ENCODE results near the gene VCL. TPM values are rescaled to one million over a fixed set of nuclear protein-coding genes. Genes with fewer than 3 reads are reported as not detected.
"Not testable (repeated sequence)": the region's sequence is repeated elsewhere in the genome, so short reads cannot be mapped to it uniquely, and the experiment has no call there.

Gene VCL
- total RNA-seq, 4 donors from 2014 or later = 71.9 to 151 (median 112) TPM

DNA sequence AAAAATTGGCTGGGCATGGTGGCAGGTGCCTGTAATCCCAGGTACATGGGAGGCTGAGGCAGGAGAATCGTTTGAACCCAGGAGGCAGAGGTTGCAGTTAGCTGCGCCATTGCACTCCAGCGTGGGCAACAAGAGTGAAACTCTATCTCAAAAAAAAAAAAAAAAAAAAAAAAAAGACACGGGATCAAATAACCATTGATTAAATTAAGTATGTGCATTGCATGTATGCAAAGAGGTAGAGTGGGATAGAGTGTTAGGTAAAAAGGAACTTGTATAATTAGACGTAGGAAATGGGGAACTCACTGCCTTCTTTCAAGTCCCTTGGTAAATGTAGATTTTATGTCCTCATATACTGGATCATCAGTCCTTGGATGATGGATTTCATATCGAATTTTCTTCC lies 13.1 kb downstream of the VCL start:
- H3K9me3 ChIP-seq = no peaks in the 10 kb centered on the region
- TF ChIP-seq POLR2A (IDR thresholded peaks at IDR 0.05) = no peak
- TF ChIP-seq, protein P1, sequence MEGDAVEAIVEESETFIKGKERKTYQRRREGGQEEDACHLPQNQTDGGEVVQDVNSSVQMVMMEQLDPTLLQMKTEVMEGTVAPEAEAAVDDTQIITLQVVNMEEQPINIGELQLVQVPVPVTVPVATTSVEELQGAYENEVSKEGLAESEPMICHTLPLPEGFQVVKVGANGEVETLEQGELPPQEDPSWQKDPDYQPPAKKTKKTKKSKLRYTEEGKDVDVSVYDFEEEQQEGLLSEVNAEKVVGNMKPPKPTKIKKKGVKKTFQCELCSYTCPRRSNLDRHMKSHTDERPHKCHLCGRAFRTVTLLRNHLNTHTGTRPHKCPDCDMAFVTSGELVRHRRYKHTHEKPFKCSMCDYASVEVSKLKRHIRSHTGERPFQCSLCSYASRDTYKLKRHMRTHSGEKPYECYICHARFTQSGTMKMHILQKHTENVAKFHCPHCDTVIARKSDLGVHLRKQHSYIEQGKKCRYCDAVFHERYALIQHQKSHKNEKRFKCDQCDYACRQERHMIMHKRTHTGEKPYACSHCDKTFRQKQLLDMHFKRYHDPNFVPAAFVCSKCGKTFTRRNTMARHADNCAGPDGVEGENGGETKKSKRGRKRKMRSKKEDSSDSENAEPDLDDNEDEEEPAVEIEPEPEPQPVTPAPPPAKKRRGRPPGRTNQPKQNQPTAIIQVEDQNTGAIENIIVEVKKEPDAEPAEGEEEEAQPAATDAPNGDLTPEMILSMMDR (IDR thresholded peaks at IDR 0.05) = no peak
- intact Hi-C loops (cut with DNase I) = no loop called here
- WGBS, 2 donors = 91% methylated on average over 6 of the region's 6 CpGs
- no peaks in the 10 kb centered on the region for H3K36me3 ChIP-seq
- H3K4me3 ChIP-seq (replicated peaks in 1 of 3) = no peak overlapping the region
- no peak for DNase-seq
- H3K4me1 ChIP-seq = peaks cover 25 to 27% of the 10 kb centered on the region in 2 donors
- H3K27me3 ChIP-seq = no peaks in the 10 kb centered on the region
- peak overlapping the region; percentile 31 to 59 (median 57) for H3K27ac ChIP-seq

DNA sequence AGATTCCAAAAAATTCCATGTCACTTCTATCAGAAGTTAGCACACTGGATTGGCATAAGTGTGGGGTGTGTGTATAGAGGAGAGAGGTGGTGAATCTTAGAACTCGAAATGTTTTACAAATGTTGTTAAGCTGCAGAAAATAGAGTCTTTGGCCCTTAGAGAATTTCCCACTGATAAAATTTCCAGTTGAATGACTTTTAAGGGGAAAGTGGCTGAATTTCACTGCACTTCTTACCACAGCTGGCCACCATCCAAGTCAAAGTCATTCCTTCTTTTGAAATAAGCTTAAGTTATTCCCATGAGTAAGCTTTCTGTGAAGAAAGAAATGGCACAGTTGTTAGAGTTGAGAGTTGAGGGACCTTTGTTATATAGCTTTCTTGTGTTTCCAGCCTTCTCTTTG lies 13.9 kb downstream of the VCL start:
- no peaks in the 10 kb centered on the region for H3K36me3 ChIP-seq
- no peaks in the 10 kb centered on the region for H3K27me3 ChIP-seq
- peak; percentile 72 to 74 for DNase-seq
- TF ChIP-seq, protein P1 (IDR thresholded peaks at IDR 0.05) = no peak
- no peak for TF ChIP-seq POLR2A (IDR thresholded peaks at IDR 0.05)
- intact Hi-C loops (cut with DNase I) = no loop called here
- H3K27ac ChIP-seq = peak overlapping the region; percentile 31 to 59 (median 57)
- WGBS, 2 donors = 16 to 17% methylated on average over 1 of the region's 1 CpG
- no peak overlapping the region for H3K4me3 ChIP-seq (replicated peaks in 1 of 3)
- H3K9me3 ChIP-seq = no peaks in the 10 kb centered on the region
- peaks cover 25 to 27% of the 10 kb centered on the region in 2 donors for H3K4me1 ChIP-seq

GRCh38 chr10:74012480-74012879 lies 14.6 kb downstream of the VCL start:
- 80% methylated on average over 2 of the region's 2 CpGs for WGBS, 2 donors
- DNase-seq = no peak
- no peak for TF ChIP-seq POLR2A (IDR thresholded peaks at IDR 0.05)
- TF ChIP-seq, protein P1 (IDR thresholded peaks at IDR 0.05) = no peak

DNA sequence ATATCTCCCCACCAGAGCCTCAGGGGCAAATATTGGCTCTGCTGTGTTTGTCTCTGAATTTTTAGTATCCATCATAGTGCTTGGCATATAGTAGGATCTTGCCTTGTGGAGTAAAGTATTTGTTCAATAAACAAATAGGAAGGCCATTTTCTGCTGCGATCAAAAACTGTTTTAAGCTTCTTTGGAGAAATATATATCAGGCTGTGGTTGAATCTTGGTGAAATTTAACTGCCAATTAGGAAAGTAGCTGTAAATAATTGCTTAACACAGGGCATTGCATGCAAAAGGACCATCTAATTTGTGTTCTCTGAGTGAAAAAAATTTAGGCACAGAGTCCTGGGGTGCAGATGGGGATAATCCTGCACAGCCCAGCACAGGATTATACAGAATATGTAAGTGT lies 15.1 kb downstream of the VCL start:
- Histone ChIP-seq H3K9me3 (no peaks in the 10 kb centered on the region), H3K27me3 (no peaks in the 10 kb centered on the region), H3K4me1 (peaks cover 25 to 27% of the 10 kb centered on the region in 2 donors), H3K4me3 (replicated peaks in 1 of 3) (no peak overlapping the region), H3K27ac (no peak overlapping the region), H3K36me3 (no peaks in the 10 kb centered on the region)
- no peak for DNase-seq
- intact Hi-C loops (cut with DNase I) = no loop called here
- TF ChIP-seq POLR2A (IDR thresholded peaks at IDR 0.05) = no peak
- TF ChIP-seq, protein P1 (IDR thresholded peaks at IDR 0.05) = no peak
- WGBS, 2 donors = 94 to 95% methylated on average over 1 of the region's 1 CpG

More at GRCh38 chr10:74012480-74012879, 14.6 kb downstream of the VCL start:
- peaks cover 25 to 27% of the 10 kb centered on the region in 2 donors for H3K4me1 ChIP-seq
- intact Hi-C loops (cut with DNase I) = no loop called here
- peak overlapping the region; percentile 4 to 57 (median 17) for H3K27ac ChIP-seq
- no peak overlapping the region for H3K4me3 ChIP-seq (replicated peaks in 1 of 3)
- H3K27me3 ChIP-seq = no peaks in the 10 kb centered on the region
- H3K9me3 ChIP-seq = no peaks in the 10 kb centered on the region
- no peaks in the 10 kb centered on the region for H3K36me3 ChIP-seq

GRCh38 chr10:74014574-74014973 lies 16.7 kb downstream of the VCL start:
- H3K27me3 ChIP-seq; intact Hi-C loops (cut with DNase I); H3K36me3 ChIP-seq; DNase-seq; H3K27ac ChIP-seq; H3K9me3 ChIP-seq; H3K4me3 ChIP-seq (replicated peaks in 1 of 3): not testable (repeated sequence)
- 89 to 91% methylated on average over 3 of the region's 3 CpGs for WGBS, 2 donors
- peaks cover 23 to 27% of the 10 kb centered on the region in 2 donors for H3K4me1 ChIP-seq

DNA sequence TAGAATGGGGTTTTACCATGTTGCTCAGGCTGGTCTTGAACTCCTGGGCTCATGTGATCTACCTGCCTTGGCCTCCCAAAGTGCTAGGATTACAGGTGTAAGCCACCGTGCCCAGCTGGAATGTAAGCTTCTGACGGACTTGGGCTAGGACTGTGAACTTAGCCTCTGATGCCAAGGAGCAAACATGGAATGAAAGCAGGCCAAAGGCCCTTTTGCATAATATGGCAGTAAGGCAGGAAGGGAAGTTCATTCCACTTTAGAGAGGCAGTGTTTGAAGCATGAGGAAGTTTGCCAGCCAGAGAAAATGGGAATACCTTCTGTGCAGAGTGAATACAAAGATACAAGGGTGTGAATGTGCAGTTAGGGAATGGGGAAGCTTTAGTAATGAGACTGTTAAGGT lies 20.3 kb downstream of the VCL start:
- no peak overlapping the region for H3K4me3 ChIP-seq (replicated peaks in 1 of 3)
- H3K27me3 ChIP-seq = no peaks in the 10 kb centered on the region
- intact Hi-C loops (cut with DNase I) = no loop called here
- H3K36me3 ChIP-seq = no peaks in the 10 kb centered on the region
- H3K27ac ChIP-seq = no peak overlapping the region
- TF ChIP-seq POLR2A (IDR thresholded peaks at IDR 0.05) = no peak
- TF ChIP-seq, protein P1 (IDR thresholded peaks at IDR 0.05) = no peak
- WGBS, 2 donors = 73 to 86% methylated on average over 2 of the region's 2 CpGs
- H3K9me3 ChIP-seq = no peaks in the 10 kb centered on the region
- DNase-seq = no peak
- no peaks in the 10 kb centered on the region for H3K4me1 ChIP-seq

Measured in thyroid gland (tissue), 4 donors.